Uterus (tissue), 2 donors: Measurements from ENCODE around the gene C19orf44.

Experiments used
- CTCF ChIP-seq, 4 experiments: fragments of 200-600 bp in 2 of 4; fragments of 450-650 bp in 2 of 4; sonication (generic) in 2 of 4; IDR thresholded peaks; one replicate each; pipeline ENCODE4 v1.5.1; 2016 to 2019; ENCODE audit warnings: antibody characterized with exemption in 4 of 4, mild to moderate bottlenecking in 2 of 4, moderate library complexity in 1 of 4
- POLR2A ChIP-seq, 2 donors: fragments of 450-650 bp; IDR thresholded peaks; one replicate each; pipeline ENCODE4 v1.6.1; 2016; ENCODE audit warnings: antibody characterized with exemption in 2 of 2, mild to moderate bottlenecking in 1 of 2, moderate library complexity in 1 of 2

GRCh38 chr19:16467581-16467980, 28.6 kb upstream of the C19orf44 start:
- TF ChIP-seq CTCF (IDR thresholded peaks at IDR 0.05): no peak
- TF ChIP-seq POLR2A (IDR thresholded peaks at IDR 0.05): no peak
